NCI-H345 treated with DMSO at 0.1 percent for 48 hours (cell line): ENCODE results near the gene TLE6.
"Not testable (repeated sequence)": the region's sequence is repeated elsewhere in the genome, so short reads cannot be mapped to it uniquely, and the experiment has no call there.

Experiments used
- DNase-seq: peaks from one replicate; lab custom pipeline; 2025; ENCODE audit not compliant: unreplicated experiment; lab: John Stamatoyannopoulos, UW

The TLE6 gene

GRCh38 chr19:3027292-3027691, 49.9 kb downstream of the TLE6 start:
- DNase-seq = no peak

- no peak for DNase-seq
Observed at GRCh38 chr19:3027981-3028304, 50.6 kb downstream of the TLE6 start.

GRCh38 chr19:3028305-3029064, 51.1 kb downstream of the TLE6 start:
- DNase-seq = no peak

GRCh38 chr19:3029065-3029923, 51.9 kb downstream of the TLE6 start, which contains the start of gene TLE2:
Gene TLE2, minus strand, starts transcription at chr19:3029280. Its CDS starts 376 bp downstream, at chr19:3028904.
- no peak for DNase-seq

- no peak for DNase-seq
Observed at GRCh38 chr19:3031607-3031867, 54.2 kb downstream of the TLE6 start.

- DNase-seq = no peak
Observed at GRCh38 chr19:3033595-3034405, 56.4 kb downstream of the TLE6 start.

- no peak for DNase-seq
Observed at GRCh38 chr19:3034406-3034655, 57.0 kb downstream of the TLE6 start.

- no peak for DNase-seq
Observed at GRCh38 chr19:3034656-3035541, 57.5 kb downstream of the TLE6 start.

GRCh38 chr19:3035542-3036118, 58.3 kb downstream of the TLE6 start:
- peak; percentile 96 for DNase-seq

- peak; percentile 89 for DNase-seq
Observed at GRCh38 chr19:3036119-3036976, 59.0 kb downstream of the TLE6 start.

GRCh38 chr19:3036977-3037544, 59.7 kb downstream of the TLE6 start:
- not testable (repeated sequence) for DNase-seq

GRCh38 chr19:3038214-3038613, 60.9 kb downstream of the TLE6 start:
- DNase-seq = no peak

- DNase-seq = no peak
Observed at GRCh38 chr19:3039125-3039524, 61.8 kb downstream of the TLE6 start.

GRCh38 chr19:3039641-3040077, 62.3 kb downstream of the TLE6 start:
- DNase-seq = no peak

- DNase-seq = no peak
Observed at GRCh38 chr19:3041327-3041726, 64.0 kb downstream of the TLE6 start.

- no peak for DNase-seq
Observed at GRCh38 chr19:3041761-3042620, 64.6 kb downstream of the TLE6 start.

- DNase-seq = no peak
Observed at GRCh38 chr19:3042621-3043267, 65.4 kb downstream of the TLE6 start.
